HFFc6 (cell line): Measurements from ENCODE around the gene ARL9. TPM values are rescaled to one million over a fixed set of nuclear protein-coding genes. Genes with fewer than 3 reads are reported as not detected.

Experiments used
- DNase-seq: peaks from one replicate; pipeline ENCODE4 v3.0.0-alpha.2; 2018
- H3K27ac Mint-ChIP-seq: 2 replicates; pipeline ENCODE4 v1.8.0; 2020; ENCODE audit warnings: mild to moderate bottlenecking, mixed read lengths
- H3K27me3 Mint-ChIP-seq: 2 replicates; pipeline ENCODE4 v1.8.0; 2021; ENCODE audit warnings: mild to moderate bottlenecking, moderate library complexity, mixed read lengths; ENCODE audit not compliant: insufficient read depth
- H3K36me3 Mint-ChIP-seq: 2 replicates; pipeline ENCODE4 v1.8.0; 2021; ENCODE audit warnings: low read depth, mixed read lengths
- H3K4me1 Mint-ChIP-seq: 2 replicates; pipeline ENCODE4 v1.8.0; 2020; ENCODE audit warnings: low read depth, mixed read lengths
- H3K4me3 Mint-ChIP-seq: 2 replicates; pipeline ENCODE4 v1.8.0; 2020; ENCODE audit warnings: mild to moderate bottlenecking, moderate library complexity, mixed read lengths
- H3K9me3 Mint-ChIP-seq: 2 replicates; pipeline ENCODE4 v1.8.0; 2020; ENCODE audit warnings: mild to moderate bottlenecking, mixed read lengths
- CTCF ChIP-seq: fragments of 200-600 bp; sonication (generic); IDR thresholded peaks from 2 replicates; pipeline ENCODE4 v1.5.0; 2021; ENCODE audit warnings: antibody characterized with exemption, mild to moderate bottlenecking
- total RNA-seq, 6 experiments: library from RNA; stranded (reverse); fragmentation: NEBNext Ultra II Directional; extraction: Animal tissue kit (Norgen Biotek cat#: 25700); gene quantifications; 2 replicates in 1 of 6; 3 replicates in 5 of 6; pipeline ENCODE4 v1.2.3, GENCODE V29; 2021

ARL9 gene
- total RNA-seq, 6 experiments from 2014 or later: 0.07 to 0.18 (median 0.12) TPM; not detected in 2

DNA sequence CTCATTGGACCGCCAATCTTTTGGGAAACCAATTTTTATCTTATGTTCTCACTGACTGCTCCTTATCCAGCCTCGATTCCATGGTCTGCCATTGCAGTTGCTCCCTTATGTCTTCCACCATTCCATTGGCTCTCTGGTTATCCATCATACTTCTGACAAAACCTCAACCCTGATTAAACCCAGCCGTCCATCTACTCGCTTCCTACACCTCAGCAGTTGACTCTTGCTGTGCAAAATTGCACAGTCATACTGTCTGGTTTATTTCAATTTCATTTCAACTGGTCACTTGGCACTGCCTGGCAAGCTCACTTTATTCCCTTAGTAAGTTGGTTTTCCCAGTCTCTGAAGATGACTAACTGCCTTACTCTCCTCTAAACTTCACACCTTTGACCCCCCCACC lies 26.2 kb downstream of the ARL9 start:
- Mint-ChIP-seq H3K36me3 (no peaks in the 10 kb centered on the region), H3K4me1 (no peaks in the 10 kb centered on the region), H3K27me3 (peaks cover 24% of the 10 kb centered on the region), H3K27ac (no peak overlapping the region), H3K9me3 (no peaks in the 10 kb centered on the region), H3K4me3 (no peak overlapping the region)
- no peak for TF ChIP-seq CTCF
- DNase-seq: no peak

- H3K27me3 Mint-ChIP-seq: peaks cover 20% of the 10 kb centered on the region
- no peaks in the 10 kb centered on the region for H3K9me3 Mint-ChIP-seq
- no peak overlapping the region for H3K4me3 Mint-ChIP-seq
- no peak for DNase-seq
- H3K36me3 Mint-ChIP-seq: no peaks in the 10 kb centered on the region
- H3K4me1 Mint-ChIP-seq: no peaks in the 10 kb centered on the region
- no peak overlapping the region for H3K27ac Mint-ChIP-seq
- no peak for TF ChIP-seq CTCF
These were observed 26.6 kb downstream of the ARL9 start for GRCh38 chr4:56532239-56532638.

GRCh38 chr4:56535915-56536314 lies 30.3 kb downstream of the ARL9 start:
- Mint-ChIP-seq H3K27me3 (peaks cover 10% of the 10 kb centered on the region), H3K9me3 (no peaks in the 10 kb centered on the region), H3K36me3 (no peaks in the 10 kb centered on the region), H3K4me3 (no peak overlapping the region), H3K4me1 (no peaks in the 10 kb centered on the region), H3K27ac (no peak overlapping the region)
- DNase-seq: no peak
- TF ChIP-seq CTCF: no peak

- H3K4me3 Mint-ChIP-seq: no peak overlapping the region
- no peaks in the 10 kb centered on the region for H3K36me3 Mint-ChIP-seq
- H3K4me1 Mint-ChIP-seq: no peaks in the 10 kb centered on the region
- H3K27ac Mint-ChIP-seq: no peak overlapping the region
- DNase-seq: no peak
- H3K9me3 Mint-ChIP-seq: no peaks in the 10 kb centered on the region
- H3K27me3 Mint-ChIP-seq: peaks cover 10% of the 10 kb centered on the region
- TF ChIP-seq CTCF: no peak
These were observed 31.6 kb downstream of the ARL9 start for GRCh38 chr4:56537147-56537546.

DNA sequence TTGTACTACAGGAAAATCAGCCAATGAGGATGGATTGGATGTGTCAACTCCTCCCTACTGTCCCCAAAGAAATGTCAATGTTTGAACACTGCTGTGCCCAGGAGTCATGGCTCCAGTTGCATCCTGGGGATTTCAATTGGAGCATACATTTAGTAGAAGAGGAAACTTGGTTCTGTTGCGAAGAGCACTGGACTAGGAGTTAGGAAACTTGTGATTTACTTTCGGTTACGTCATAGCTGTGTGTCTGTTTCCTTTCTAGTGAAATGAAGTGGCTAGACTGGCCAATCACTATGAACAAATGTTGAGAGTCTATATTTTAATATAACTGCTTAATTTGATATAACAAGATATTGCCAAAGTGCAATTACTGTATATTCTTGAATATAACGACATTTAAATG lies 35.2 kb downstream of the ARL9 start:
- H3K4me1 Mint-ChIP-seq: peaks cover 9% of the 10 kb centered on the region
- no peaks in the 10 kb centered on the region for H3K9me3 Mint-ChIP-seq
- DNase-seq: no peak
- H3K36me3 Mint-ChIP-seq: no peaks in the 10 kb centered on the region
- H3K27ac Mint-ChIP-seq: no peak overlapping the region
- peaks cover 10% of the 10 kb centered on the region for H3K27me3 Mint-ChIP-seq
- no peak for TF ChIP-seq CTCF
- no peak overlapping the region for H3K4me3 Mint-ChIP-seq

DNA sequence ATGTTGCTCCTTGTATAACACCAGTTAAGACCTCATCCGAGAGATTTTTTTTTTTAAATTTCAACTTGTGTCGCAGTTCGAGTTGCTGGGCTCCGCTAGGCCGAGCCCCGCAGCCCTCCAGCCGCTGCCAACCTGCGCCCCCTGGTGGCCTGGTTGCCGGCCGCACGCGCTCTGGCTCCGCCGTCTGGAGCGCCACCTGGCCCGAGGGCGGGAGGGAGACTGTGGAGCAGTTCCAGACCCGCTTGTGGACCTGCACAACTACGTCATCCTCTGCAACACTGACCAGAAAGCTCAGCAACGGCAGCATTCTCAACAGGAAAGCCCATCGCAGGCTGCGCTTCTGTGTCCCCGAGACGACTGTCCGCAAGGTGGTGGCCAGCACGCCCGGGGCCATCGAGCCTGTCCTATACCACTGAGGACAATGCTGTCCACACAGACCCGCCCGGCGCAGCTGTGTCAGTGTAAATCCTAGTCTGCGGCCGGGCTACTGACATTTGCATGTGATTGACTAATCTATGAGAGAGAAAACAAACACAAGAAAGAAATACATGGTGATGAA lies 39.1 kb downstream of the ARL9 start:
- DNase-seq: peak; percentile 54
- Mint-ChIP-seq H3K9me3 (no peaks in the 10 kb centered on the region), H3K27me3 (peaks cover 11% of the 10 kb centered on the region; the same call in 1 of the 2 replicates), H3K36me3 (no peaks in the 10 kb centered on the region), H3K4me1 (peaks cover 9% of the 10 kb centered on the region), H3K4me3 (peak overlapping the region; percentile 78), H3K27ac (no peak overlapping the region)
- peak; percentile 99 for TF ChIP-seq CTCF
